ENCODE data around the gene IL1RL2.

- no peak for TF ChIP-seq POLR2A (IDR thresholded peaks at IDR 0.05; ENCODE audit: low read depth, low read length)
- no peak for TF ChIP-seq CTCF (conservative IDR thresholded peaks at IDR 0.05; ENCODE audit: low read depth, low read length)
- no peak for TF ChIP-seq MAFK (IDR thresholded peaks at IDR 0.05; ENCODE audit: low read depth, low read length)
- no peak for TF ChIP-seq RAD21 (IDR thresholded peaks at IDR 0.05; ENCODE audit: low read length)
- no peak for TF ChIP-seq USF2 (IDR thresholded peaks at IDR 0.05; ENCODE audit: low read depth, low read length)
- TF ChIP-seq RCOR1 (IDR thresholded peaks at IDR 0.05; ENCODE audit: insufficient replicate concordance, low read length) = no peak
- TF ChIP-seq RFX5 (IDR thresholded peaks at IDR 0.05; ENCODE audit: low read depth, low read length) = no peak
- no peak for TF ChIP-seq ELK1 (IDR thresholded peaks at IDR 0.05; ENCODE audit: borderline replicate concordance, low read depth, low read length)
- no peak for TF ChIP-seq SMC3 (IDR thresholded peaks at IDR 0.05; ENCODE audit: low read depth, low read length)
- TF ChIP-seq BHLHE40 (IDR thresholded peaks at IDR 0.05; ENCODE audit: low read depth, low read length) = no peak
- TF ChIP-seq CHD1 (IDR thresholded peaks at IDR 0.05; ENCODE audit: low read depth, low read length) = no peak
- no peak for TF ChIP-seq CEBPB (IDR thresholded peaks at IDR 0.05; ENCODE audit: low read depth, low read length)
- TF ChIP-seq FOS (IDR thresholded peaks at IDR 0.05; ENCODE audit: low read depth, low read length) = no peak
- TF ChIP-seq MAZ (IDR thresholded peaks at IDR 0.05; ENCODE audit: borderline replicate concordance, low read depth, low read length) = no peak
Measured at GRCh38 chr2:102179788-102180686, 6.8 kb upstream of the IL1RL2 start.

All from IMR-90 (cell line).